Trophoblast cell (in vitro differentiated cells and primary cell): ENCODE measurements around the gene CUX1.
"Not testable (repeated sequence)": the region's sequence is repeated elsewhere in the genome, so short reads cannot be mapped to it uniquely, and the experiment has no call there.

Experiments
- DNase-seq, 2 donors: peaks; one replicate each; pipeline ENCODE4 v3.0.0-alpha.2; 2016
- H2AFZ ChIP-seq: 2 replicates; pipeline ENCODE4 v1.6.1; 2013; ENCODE audit warnings: low read length, moderate library complexity, mild to moderate bottlenecking; ENCODE audit not compliant: insufficient read depth, poor library complexity
- H2AK5ac ChIP-seq: 2 replicates; pipeline ENCODE4 v1.6.1; 2013; ENCODE audit warnings: mild to moderate bottlenecking, low read length
- H2BK120ac ChIP-seq: 2 replicates; pipeline ENCODE4 v1.6.1; 2013; ENCODE audit warnings: low read length, mild to moderate bottlenecking, moderate library complexity; ENCODE audit not compliant: insufficient read depth, poor library complexity
- H2BK12ac ChIP-seq: 2 replicates; pipeline ENCODE4 v1.6.1; 2013; ENCODE audit warnings: mild to moderate bottlenecking, low read length, moderate library complexity
- H2BK5ac ChIP-seq: 2 replicates; pipeline ENCODE4 v1.6.1; 2013; ENCODE audit warnings: low read length, low read depth, moderate library complexity, mild to moderate bottlenecking; ENCODE audit not compliant: poor library complexity
- H3K14ac ChIP-seq: 2 replicates; pipeline ENCODE4 v1.6.1; 2013; ENCODE audit warnings: mild to moderate bottlenecking, low read length
- H3K18ac ChIP-seq: 2 replicates; pipeline ENCODE4 v1.6.1; 2013; ENCODE audit warnings: mild to moderate bottlenecking, low read length
- H3K23ac ChIP-seq: 2 replicates; pipeline ENCODE4 v1.6.1; 2013; ENCODE audit warnings: low read length
- H3K27ac ChIP-seq: 2 replicates; pipeline ENCODE4 v1.5.1; 2013; ENCODE audit warnings: low read depth, mild to moderate bottlenecking, inconsistent platforms, low read length, moderate library complexity
- H3K27me3 ChIP-seq: 2 replicates; pipeline ENCODE4 v1.6.1; 2013; ENCODE audit warnings: inconsistent platforms, mild to moderate bottlenecking, low read length, moderate library complexity; ENCODE audit not compliant: insufficient read depth
- H3K36me3 ChIP-seq, 2 experiments: 1 replicate in 1 of 2; 2 replicates in 1 of 2; pipeline ENCODE4 v1.6.1; 2013; ENCODE audit warnings: low read length in 2 of 2, mild to moderate bottlenecking in 2 of 2, moderate library complexity in 1 of 2; ENCODE audit not compliant: insufficient read depth in 2 of 2, control insufficient read depth in 1 of 2
- H3K4ac ChIP-seq: 2 replicates; pipeline ENCODE4 v1.6.1; 2013; ENCODE audit warnings: low read depth, mild to moderate bottlenecking, low read length, moderate library complexity
- H3K4me1 ChIP-seq, 2 experiments: 1 replicate in 1 of 2; 2 replicates in 1 of 2; pipeline ENCODE4 v1.6.1; 2013; ENCODE audit warnings: low read length in 2 of 2, mild to moderate bottlenecking in 2 of 2, moderate library complexity in 1 of 2; ENCODE audit not compliant: insufficient read depth in 2 of 2, control insufficient read depth in 1 of 2
- H3K4me2 ChIP-seq: 2 replicates; pipeline ENCODE4 v1.6.1; 2013; ENCODE audit warnings: inconsistent platforms, mild to moderate bottlenecking, low read length, moderate library complexity
- H3K4me3 ChIP-seq: 2 replicates; pipeline ENCODE4 v1.5.1; 2013; ENCODE audit warnings: mild to moderate bottlenecking, low read depth, low read length, inconsistent platforms
- H3K79me1 ChIP-seq: one replicate; pipeline ENCODE4 v1.6.1; 2013; ENCODE audit warnings: low read length
- H3K79me2 ChIP-seq: 2 replicates; pipeline ENCODE4 v1.6.1; 2013; ENCODE audit warnings: low read length, mild to moderate bottlenecking; ENCODE audit not compliant: control insufficient read depth, insufficient read depth, poor library complexity
- H3K9ac ChIP-seq: 2 replicates; pipeline ENCODE4 v1.6.1; 2013; ENCODE audit warnings: mild to moderate bottlenecking, low read length
- H3K9me3 ChIP-seq: 2 replicates; pipeline ENCODE4 v1.6.1; 2013; ENCODE audit warnings: low read depth, mild to moderate bottlenecking, control low read depth, inconsistent platforms, low read length; ENCODE audit not compliant: insufficient read depth
- H4K12ac ChIP-seq: 2 replicates; pipeline ENCODE4 v1.6.1; 2013; ENCODE audit warnings: low read depth, mild to moderate bottlenecking, low read length, moderate library complexity
- H4K8ac ChIP-seq: 2 replicates; pipeline ENCODE4 v1.6.1; 2013; ENCODE audit warnings: low read depth, mild to moderate bottlenecking, low read length, moderate library complexity
- H4K91ac ChIP-seq: one replicate; pipeline ENCODE4 v1.6.1; 2013; ENCODE audit warnings: low read depth, mild to moderate bottlenecking, low read length, moderate library complexity
- WGBS: extraction: QIAGEN DNeasy Blood & Tissue Kit; methylation state at CpG from one replicate; pipeline ENCODE4 v1.1.7; 2013; ENCODE audit warnings: missing lambda C conversion rate; ENCODE audit not compliant: insufficient read length, insufficient coverage; ENCODE audit errors: extremely low coverage; 5-methylcytosine and 5-hydroxymethylcytosine counted together

Gene CUX1

DNA sequence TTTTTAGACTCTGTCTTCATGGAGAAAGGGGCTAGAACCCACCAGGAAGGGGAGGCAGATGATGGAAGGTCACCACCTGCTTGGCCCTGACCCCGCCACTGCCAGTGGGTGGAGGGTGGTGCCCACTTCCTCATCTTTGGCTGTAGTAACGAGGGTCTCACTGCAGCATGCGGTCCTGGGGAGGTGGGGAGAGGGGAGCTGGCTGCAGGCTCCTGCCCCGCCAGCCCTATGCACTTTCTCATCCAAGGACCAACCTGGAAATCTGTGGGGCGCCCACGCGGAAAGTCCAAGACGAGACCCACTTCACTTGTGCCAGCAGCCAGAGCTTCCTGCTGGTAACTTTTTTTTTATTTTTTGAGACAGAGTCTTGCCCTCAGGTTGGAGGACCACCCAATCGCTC, 101.0 kb downstream of the CUX1 start:
- no peak overlapping the region for H3K27ac ChIP-seq
- no peak overlapping the region for H4K8ac ChIP-seq
- WGBS, result no CpG with 5 or more reads among the region's 9 CpGs
- no peak overlapping the region for H4K91ac ChIP-seq
- no peak overlapping the region for H3K14ac ChIP-seq
- no peak overlapping the region for H3K4me2 ChIP-seq
- no peaks in the 10 kb centered on the region for H3K27me3 ChIP-seq
- H3K4me1 ChIP-seq, result peaks cover 9 to 10% of the 10 kb centered on the region in 2 experiments
- no peak overlapping the region for H2BK120ac ChIP-seq
- no peak overlapping the region for H2AFZ ChIP-seq
- H3K23ac ChIP-seq, result no peak overlapping the region
- peaks cover 25 to 32% of the 10 kb centered on the region in 2 experiments for H3K36me3 ChIP-seq
- H2BK12ac ChIP-seq, result no peak overlapping the region
- H3K9me3 ChIP-seq, result peaks cover 2% of the 10 kb centered on the region
- no peak overlapping the region for H3K4me3 ChIP-seq
- peak overlapping the region; percentile 7 for H3K18ac ChIP-seq
- H4K12ac ChIP-seq, result no peak overlapping the region
- DNase-seq, result no peak
- no peak overlapping the region for H2AK5ac ChIP-seq
- peaks cover 5% of the 10 kb centered on the region for H3K79me2 ChIP-seq
- no peak overlapping the region for H3K4ac ChIP-seq
- H3K79me1 ChIP-seq, result peaks cover 5% of the 10 kb centered on the region
- H2BK5ac ChIP-seq, result no peak overlapping the region
- no peak overlapping the region for H3K9ac ChIP-seq

DNA sequence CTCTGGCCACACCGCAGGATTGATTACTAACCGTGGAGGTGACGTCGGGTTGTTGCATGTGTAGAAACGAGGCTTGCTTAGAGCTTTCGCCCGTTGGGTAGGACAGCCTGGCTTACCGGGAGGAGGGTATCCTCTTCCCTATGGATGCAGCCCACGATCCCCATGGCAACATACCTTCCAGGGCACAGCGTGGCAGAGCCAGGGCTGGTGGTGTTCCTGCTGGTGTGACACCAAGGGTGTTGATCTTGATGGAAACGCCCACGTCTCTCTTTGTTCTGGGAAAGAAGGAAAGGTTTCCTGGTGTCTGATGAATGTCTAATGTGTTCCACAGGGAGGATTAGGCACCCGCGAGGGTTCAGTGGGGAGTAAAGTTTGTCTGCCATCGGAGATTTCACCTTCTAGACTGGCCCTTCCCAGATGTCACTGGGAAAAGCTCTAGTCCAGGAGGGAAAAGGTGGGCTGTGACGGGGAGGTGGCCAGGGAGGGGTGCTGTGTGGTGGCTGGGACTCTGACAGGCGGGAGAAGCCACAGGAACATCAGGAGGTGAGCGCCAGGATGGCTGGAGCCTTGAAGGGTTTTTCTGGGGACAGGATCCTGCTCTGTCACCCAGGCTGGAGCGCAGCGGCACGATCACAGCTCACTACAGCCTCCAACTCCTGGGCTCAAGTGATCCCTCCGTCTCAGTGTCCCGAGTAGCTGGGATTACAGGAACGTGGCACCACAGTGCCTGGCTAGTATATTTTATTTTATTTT, 102.1 kb downstream of the CUX1 start:
- Histone ChIP-seq H4K12ac (no peak overlapping the region), H3K23ac (no peak overlapping the region), H3K9me3 (peaks cover 2% of the 10 kb centered on the region), H3K4me3 (no peak overlapping the region), H3K79me2 (peaks cover 11% of the 10 kb centered on the region), H4K8ac (no peak overlapping the region), H3K4me1 (peaks cover 13 to 16% of the 10 kb centered on the region in 2 experiments), H3K14ac (no peak overlapping the region), H3K27me3 (no peaks in the 10 kb centered on the region), H2AK5ac (no peak overlapping the region), H3K79me1 (peaks cover 12% of the 10 kb centered on the region), H3K27ac (no peak overlapping the region), H3K9ac (no peak overlapping the region), H2BK12ac (no peak overlapping the region), H4K91ac (no peak overlapping the region), H2BK120ac (no peak overlapping the region), H3K18ac (no peak overlapping the region), H3K36me3 (peaks cover 31 to 32% of the 10 kb centered on the region in 2 experiments), H3K4me2 (no peak overlapping the region), H2BK5ac (no peak overlapping the region), H2AFZ (no peak overlapping the region), H3K4ac (peak overlapping the region; percentile 0)
- no CpG with 5 or more reads among the region's 24 CpGs for WGBS
- no peak for DNase-seq

- WGBS, result no CpG with 5 or more reads among the region's 11 CpGs
Observed at GRCh38 chr7:101921061-101921460, 103.6 kb downstream of the CUX1 start.

GRCh38 chr7:101921546-101922489, 104.4 kb downstream of the CUX1 start:
- H2BK12ac ChIP-seq, H2AFZ ChIP-seq, H3K4ac ChIP-seq, H3K18ac ChIP-seq, H3K14ac ChIP-seq, H3K4me2 ChIP-seq, H3K9ac ChIP-seq, H4K8ac ChIP-seq, H3K9me3 ChIP-seq, H3K4me3 ChIP-seq, H2AK5ac ChIP-seq, H3K23ac ChIP-seq, H4K12ac ChIP-seq, H3K27me3 ChIP-seq: not testable (repeated sequence)
- Histone ChIP-seq H2BK120ac (peak overlapping the region; percentile 76), H3K27ac (peak overlapping the region; percentile 67), H3K79me2 (peaks cover 14% of the 10 kb centered on the region), H3K36me3 (peaks cover 18 to 25% of the 10 kb centered on the region in 2 experiments), H4K91ac (peak overlapping the region; percentile 67), H2BK5ac (peak overlapping the region; percentile 0), H3K4me1 (peaks cover 13 to 16% of the 10 kb centered on the region in 2 experiments), H3K79me1 (peaks cover 12% of the 10 kb centered on the region)
- DNase-seq, result peak; percentile 34 to 77
- no CpG with 5 or more reads among the region's 14 CpGs for WGBS

More at GRCh38 chr7:101921061-101921460, 103.6 kb downstream of the CUX1 start:
- Histone ChIP-seq H2BK120ac (no peak overlapping the region), H3K14ac (no peak overlapping the region), H3K9me3 (peaks cover 2% of the 10 kb centered on the region), H3K9ac (no peak overlapping the region), H4K8ac (no peak overlapping the region), H3K27ac (no peak overlapping the region), H2AK5ac (no peak overlapping the region), H2BK5ac (no peak overlapping the region), H3K79me2 (peaks cover 11% of the 10 kb centered on the region), H3K4me3 (no peak overlapping the region), H4K91ac (no peak overlapping the region), H2BK12ac (no peak overlapping the region), H2AFZ (no peak overlapping the region), H3K79me1 (peaks cover 12% of the 10 kb centered on the region), H3K4me1 (peaks cover 13 to 16% of the 10 kb centered on the region in 2 experiments), H4K12ac (no peak overlapping the region), H3K18ac (no peak overlapping the region), H3K36me3 (peaks cover 25 to 30% of the 10 kb centered on the region in 2 experiments), H3K23ac (no peak overlapping the region), H3K4me2 (no peak overlapping the region), H3K27me3 (no peaks in the 10 kb centered on the region), H3K4ac (no peak overlapping the region)
- no peak for DNase-seq
